Activated gamma-delta T cell (primary cell): ENCODE measurements around the gene COASY.
"Not testable (repeated sequence)": the region's sequence is repeated elsewhere in the genome, so short reads cannot be mapped to it uniquely, and the experiment has no call there.

ENCODE experiments used
- DNase-seq: peaks from one replicate; lab custom pipeline; 2025; lab: John Stamatoyannopoulos, UW

COASY gene

DNA sequence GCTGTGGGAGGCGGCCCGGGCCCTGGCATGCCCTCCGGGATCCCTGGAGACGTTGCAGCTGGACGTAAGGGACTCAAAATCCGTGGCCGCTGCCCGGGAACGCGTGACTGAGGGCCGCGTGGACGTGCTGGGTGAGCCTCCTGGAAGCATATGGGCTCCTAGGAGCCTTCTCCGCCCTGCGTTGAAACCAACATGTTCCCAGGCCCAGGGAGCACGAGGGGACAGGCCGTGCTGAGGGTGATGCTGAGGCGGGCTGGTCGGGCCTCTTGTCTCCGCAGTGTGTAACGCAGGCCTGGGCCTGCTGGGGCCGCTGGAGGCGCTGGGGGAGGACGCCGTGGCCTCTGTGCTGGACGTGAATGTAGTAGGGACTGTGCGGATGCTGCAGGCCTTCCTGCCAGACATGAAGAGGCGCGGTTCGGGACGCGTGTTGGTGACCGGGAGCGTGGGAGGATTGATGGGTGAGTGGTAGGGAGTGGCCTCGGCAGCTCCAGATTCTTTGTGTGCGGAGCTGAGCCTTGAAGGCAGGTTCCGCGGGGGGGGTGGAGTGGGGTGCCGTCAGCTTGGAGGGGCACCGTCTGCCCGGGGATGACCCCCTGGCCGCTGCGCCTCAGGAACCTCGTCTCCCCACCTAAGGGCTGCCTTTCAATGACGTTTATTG, 8.7 kb upstream of the COASY start:
- DNase-seq, result no peak

DNA sequence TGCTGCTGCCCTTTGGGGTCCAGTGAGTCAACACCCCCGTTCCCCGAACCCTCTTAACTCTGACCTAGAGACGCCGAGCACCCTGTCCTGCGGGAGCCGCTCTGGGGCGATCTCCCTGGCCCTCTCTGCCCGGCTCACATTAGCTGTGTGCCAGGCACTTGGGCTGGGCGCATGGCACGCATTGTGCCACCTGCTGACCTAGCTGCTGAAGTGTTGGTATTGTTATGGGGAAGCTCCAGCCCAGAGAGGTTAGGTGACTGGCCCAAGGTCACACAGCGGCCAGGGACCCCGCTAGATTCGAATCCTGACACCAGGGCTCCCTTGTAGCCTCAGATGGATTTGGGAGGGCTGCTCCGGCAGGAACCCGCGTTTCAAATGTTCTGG, 8.1 kb upstream of the COASY start:
- DNase-seq, result no peak

DNA sequence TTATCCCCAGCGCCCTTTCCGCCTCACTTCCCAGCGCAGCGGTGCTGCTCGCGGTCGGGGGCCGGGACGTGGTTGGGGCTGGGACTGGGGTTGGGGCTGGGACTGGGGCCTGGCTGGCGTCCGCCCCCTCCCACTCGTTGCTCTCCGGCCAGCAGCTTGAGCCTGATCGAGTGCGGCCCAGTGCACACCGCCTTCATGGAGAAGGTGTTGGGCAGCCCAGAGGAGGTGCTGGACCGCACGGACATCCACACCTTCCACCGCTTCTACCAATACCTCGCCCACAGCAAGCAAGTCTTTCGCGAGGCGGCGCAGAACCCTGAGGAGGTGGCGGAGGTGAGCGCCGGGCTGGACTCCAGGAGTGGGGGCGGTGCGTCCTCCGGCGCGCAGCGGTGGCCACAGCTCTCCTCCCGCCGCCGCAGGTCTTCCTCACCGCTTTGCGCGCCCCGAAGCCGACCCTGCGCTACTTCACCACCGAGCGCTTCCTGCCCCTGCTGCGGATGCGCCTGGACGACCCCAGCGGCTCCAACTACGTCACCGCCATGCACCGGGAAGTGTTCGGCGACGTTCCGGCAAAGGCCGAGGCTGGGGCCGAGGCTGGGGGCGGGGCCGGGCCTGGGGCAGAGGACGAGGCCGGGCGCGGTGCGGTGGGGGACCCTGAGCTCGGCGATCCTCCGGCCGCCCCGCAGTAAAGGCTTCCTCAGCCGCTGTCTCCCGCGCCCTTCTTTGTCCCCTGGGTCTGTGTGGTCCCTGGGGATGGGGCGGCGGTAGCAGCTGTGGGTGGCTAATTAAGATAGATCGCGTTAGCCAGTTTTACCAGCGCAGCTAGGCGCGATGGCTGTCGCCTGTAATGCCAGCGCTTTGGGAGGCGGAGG, 7.5 kb upstream of the COASY start:
- peak; percentile 66 for DNase-seq

DNA sequence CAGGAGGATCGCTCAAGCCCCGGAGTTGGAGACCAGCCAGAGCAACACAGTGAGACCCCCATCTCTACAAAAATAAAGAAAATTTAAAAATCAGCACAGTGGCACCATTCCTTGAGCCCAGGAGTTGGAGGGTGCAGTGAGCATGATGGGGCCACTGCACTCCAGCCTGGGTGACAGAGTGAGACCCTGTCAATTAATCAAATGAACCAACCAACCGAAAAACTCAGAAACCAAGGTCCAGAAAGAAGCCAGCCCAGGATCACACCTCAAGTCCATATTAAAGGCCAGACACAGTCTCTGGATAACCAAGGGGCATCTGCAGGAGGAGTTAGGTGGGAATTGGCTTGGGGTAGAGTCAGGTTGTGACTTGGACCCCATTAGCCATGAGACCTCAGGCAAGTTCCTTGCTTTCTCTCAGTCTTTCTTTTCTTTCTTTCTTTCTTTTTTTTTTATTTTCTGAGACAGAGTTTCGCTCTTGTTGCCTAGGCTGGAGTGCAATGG, 6.8 kb upstream of the COASY start:
- DNase-seq, result no peak

DNA sequence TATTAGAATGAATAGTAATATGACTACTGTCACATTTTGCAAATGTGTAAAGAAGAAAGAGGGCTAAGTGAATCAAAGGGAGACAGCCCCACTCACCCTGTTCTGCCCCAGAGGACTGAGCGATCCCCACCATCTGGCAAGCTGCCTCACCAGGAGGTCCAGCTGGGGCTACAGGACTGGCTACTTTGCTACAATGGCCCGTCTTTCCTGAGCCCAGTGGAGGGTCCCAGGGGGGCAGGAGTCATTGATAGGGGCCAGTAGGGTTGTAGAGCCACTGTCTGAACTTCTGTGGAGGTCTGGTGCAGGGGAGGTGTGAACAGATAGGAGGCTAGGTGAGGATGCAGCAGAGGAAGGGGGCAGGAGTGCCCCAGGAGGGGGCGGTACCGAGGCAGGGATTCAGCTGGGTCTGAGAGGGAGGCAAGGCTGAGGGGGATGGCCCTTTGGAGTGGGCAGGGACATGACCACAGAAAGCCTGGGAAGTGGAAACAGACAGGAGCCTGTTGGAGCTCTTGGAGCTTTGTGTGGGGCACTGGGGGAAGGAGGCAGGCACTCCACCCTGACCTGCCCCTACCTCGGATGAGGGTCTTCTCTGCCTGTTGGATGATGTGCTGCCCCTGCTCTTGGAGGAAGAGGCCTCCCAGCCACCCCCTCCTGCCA, 5.9 kb upstream of the COASY start:
- not testable (repeated sequence) for DNase-seq

DNA sequence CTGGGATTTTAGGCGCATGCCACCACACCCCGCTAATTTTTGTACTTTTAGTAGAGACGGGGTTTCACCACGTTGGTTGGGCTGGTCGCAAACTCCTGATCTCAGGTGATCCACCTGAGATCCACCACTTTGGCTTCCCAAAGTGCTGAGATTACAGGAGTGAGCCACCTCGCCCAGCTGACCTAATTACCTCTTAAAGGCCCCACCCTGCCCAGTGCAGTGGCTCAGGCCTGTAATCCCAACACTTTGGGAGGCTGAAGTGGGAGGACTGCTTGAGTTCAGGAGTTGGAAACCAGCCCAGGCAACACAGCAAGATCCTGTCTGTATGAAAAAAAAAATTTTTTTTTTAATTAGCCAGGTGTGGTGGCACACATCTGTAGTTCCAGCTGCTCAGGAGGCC, 2.9 kb upstream of the COASY start:
- no peak for DNase-seq

DNA sequence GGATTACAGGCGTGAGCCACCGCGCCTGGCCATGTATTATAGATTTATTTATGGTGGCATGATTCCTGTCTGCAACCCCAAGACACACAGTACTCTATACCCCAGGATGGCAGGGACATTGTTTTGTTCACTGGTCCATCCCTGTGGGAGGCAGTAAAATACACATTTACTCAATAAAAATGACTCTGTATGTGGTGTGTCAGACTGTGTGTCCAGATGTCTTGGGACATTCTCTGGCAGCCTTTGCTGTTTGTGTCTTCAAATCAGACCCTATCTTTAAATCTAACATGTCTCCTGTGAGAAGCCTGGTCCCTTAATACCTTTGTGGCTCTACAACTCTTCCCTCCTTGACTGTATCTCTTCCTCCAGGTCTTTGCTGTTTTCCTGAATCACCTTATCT, 1.7 kb upstream of the COASY start:
- no peak for DNase-seq

DNA sequence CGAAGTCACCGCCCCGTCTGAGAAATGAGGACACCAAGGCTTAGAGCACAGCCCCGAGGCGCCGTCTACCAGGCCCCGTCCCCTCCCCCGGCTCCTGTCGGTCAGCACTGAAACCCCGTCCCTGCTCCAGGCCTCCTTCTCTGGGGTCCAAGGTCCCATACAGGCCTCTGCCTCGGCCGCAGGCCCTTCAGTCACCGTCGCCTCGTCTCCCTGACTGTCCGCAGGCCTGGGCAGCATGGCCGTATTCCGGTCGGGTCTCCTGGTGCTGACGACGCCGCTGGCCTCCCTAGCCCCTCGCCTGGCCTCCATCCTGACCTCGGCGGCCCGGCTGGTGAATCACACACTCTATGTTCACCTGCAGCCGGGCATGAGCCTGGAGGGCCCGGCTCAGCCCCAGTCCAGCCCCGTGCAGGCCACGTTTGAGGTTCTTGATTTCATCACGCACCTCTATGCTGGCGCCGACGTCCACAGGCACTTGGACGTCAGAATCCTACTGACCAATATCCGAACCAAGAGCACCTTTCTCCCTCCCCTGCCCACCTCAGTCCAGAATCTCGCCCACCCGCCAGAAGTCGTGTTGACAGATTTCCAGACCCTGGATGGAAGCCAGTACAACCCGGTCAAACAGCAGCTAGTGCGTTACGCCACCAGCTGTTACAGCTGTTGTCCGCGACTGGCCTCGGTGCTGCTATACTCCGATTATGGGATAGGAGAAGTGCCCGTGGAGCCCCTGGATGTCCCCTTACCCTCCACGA, 617 bp downstream of the COASY start:
- no peak for DNase-seq

DNA sequence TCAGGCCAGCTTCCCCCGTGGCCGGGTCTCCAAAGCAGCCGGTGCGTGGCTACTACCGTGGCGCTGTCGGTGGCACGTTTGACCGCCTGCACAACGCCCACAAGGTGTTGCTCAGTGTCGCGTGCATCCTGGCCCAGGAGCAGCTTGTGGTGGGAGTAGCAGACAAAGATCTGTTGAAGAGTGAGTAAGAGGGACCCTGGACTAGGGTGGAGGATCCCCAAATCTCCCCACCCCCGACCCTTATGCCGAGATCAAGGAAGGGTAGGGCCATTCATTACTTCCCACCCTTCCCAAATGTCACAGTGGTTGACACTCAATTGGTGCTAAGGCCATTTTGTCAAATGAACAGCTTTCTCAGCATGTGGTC, 1.2 kb downstream of the COASY start:
- DNase-seq, result no peak

DNA sequence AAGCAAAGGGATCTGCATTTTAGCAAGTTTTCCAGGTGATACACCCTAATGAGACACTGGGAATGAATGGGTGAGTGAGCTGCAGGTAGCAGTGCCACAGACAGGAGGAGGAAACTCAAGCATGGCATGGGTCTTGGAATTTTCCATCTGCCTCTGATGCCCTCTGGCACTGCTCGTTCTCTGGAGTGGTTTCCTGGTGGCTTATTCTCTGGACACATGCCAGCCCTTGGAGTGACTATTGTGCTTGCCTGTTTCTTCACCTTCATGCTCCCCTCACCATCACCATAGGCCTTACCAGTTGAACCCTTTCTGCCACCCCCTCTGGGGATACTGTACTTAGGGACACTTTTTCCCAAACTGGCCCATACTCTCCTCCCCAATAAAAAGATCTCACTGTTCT, 1.6 kb downstream of the COASY start:
- DNase-seq, result no peak

DNA sequence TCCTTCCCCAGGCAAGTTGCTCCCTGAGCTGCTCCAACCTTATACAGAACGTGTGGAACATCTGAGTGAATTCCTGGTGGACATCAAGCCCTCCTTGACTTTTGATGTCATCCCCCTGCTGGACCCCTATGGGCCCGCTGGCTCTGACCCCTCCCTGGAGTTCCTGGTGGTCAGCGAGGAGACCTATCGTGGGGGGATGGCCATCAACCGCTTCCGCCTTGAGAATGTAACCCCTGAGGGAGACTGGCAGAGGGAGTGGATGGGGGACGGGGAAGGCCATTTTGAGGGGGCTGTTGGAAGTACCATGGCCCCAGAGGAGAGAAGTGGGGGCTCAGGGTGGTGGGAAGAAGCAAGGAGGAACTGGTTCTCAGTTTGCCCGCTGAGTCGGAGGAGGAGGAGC, 2.0 kb downstream of the COASY start:
- no peak for DNase-seq

DNA sequence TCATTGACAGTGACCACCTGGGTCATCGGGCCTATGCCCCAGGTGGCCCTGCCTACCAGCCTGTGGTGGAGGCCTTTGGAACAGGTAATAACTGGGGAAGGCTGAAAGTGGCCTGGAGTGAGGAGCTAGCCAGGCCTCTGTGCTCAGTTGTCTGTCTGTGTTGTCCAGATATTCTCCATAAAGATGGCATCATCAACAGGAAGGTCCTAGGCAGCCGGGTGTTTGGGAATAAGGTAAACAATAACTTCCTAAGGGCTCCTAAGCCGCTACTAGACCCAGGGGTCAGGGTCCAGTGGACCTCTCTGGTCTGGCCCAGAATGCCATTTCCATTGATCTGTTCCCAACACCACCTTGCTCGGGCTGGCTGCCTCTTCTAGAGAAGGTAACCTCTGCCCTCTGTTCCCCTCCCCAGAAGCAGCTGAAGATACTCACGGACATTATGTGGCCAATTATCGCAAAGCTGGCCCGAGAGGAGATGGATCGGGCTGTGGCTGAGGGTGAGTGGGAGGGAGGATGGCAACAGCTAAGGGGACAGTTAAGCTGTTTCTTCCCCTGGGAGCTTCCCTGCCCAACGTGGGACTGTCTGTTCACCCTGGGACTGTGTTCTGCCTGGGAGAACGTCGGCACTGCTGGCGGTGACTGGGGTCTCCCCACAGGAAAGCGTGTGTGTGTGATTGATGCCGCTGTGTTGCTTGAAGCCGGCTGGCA, 3.0 kb downstream of the COASY start:
- no peak for DNase-seq

DNA sequence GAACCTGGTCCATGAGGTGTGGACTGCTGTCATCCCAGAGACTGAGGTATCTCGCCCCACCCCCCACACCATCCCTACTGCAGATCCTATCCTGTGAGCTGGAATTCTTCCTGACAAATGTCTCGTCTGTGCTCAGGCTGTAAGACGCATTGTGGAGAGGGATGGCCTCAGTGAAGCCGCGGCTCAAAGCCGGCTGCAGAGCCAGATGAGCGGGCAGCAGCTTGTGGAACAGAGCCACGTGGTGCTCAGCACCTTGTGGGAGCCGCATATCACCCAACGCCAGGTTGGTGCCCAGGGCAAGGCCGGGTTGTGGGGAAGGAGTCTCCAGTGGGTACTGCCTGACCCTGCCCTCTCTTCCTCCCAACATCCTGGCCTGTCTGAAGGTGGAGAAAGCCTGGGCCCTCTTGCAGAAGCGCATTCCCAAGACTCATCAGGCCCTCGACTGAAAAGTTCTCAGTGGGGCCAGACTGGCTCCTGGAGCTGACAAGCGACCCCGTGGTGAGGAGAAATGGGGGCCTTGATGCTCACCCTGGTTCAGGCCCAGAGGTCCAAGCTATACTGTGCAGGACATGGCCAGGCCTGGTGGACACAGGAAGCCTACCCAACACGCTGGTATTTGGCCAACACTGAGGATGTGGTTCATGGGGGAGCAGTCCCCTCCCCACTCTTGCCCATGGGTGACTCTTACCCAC, 3.7 kb downstream of the COASY start:
- DNase-seq, result no peak

DNA sequence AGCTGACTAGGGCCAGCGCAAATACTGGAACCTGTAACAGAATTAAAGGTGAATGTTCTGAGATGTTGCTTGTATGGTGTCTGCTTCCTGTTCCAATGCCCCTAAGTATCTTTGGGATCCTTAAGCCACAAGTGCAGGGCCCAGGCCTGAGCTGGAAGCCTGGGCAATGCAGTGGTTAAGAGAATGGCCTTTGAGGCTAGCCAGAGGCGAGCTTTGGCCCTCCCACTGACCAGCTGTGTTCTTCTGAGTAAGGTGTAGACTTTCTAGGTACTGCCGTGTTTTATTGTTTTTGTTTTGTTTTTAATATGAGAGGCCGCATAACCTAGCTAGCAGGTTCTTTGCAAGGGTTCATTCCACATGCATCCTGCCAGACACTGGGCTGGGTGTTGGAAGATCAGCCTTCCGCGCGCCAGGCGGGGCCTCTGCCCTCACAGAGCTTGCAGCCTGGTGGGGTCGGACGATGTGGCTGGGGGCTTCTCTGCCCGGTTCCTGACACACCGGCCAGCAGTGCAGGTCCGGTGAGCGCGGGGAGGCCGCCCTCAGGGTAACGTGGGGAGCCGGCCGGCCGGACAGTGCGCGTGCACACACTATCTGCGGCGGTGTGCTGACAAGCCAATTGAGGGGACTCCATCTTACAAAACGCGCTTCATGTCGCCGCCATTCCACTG, 4.4 kb downstream of the COASY start:
- DNase-seq, result no peak

DNA sequence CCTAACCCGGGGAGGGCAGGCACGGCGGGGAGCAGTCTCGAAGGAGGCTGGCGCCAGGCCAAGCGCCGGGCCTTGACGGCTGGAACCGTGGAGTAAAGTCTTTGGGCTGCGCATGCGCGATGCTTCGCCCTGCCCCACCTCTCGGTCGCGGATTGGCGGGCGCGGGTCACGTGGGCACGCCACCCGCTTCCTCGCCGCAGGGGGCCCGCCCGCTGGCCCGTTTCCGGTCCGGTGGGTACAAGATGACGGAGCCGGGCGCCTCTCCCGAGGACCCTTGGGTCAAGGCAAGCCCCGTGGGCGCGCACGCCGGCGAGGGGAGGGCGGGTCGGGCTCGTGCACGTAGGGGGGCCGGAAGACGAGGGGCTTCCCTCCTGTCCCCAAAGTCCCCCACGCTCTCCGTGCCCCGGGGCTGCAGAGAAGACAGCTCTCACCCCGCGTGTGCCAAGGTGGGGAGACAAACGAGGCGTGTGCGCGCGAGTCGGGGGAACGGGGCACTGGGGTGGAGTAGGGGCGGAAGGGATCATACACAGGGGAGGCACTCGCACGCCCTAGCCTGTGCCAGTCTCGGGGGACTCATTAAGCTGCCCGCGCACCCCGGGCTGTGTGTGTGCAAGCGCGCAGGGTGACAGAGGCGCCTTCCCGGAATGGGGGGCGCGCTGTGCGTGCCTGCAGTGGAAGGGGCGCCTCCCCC, 5.1 kb downstream of the COASY start, which contains the start of gene MLX:
Gene MLX, plus strand, starts transcription at position 218 of the 691 bp plus-strand sequence. Its CDS starts 25 bp downstream, at position 243.
- DNase-seq, result peak; percentile 90

DNA sequence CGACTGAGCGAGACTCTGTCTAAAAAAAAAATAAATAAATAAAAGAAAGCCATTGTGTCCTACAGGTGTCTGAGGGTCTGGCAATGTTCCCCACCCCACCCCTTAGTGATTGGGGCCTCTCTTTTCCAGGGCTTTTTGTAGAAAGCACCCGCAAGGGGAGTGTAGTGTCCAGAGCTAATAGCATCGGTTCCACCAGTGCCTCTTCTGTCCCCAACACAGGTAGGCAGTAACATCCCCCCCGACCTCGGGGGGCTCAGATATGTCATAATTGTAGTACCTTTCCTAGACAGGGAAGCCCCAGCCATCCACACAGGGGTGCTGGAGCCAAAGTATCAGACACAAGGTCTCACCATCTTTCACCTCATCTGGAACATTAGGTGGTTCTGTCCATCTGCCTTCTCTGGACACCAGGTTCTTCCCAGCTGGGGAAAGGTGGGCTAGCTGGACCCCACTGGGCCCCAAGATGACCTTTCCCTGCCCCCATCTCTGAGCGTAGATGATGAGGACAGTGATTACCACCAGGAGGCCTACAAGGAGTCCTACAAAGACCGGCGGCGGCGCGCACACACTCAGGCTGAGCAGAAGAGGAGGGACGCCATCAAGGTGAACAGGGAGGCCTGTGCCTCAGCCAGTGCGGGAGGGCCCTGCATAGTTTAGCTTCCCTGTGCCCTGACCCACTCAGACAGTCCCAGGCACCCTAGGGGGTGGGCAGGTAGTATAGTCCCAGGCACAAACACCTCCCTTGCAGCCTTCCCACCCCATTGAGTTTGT, 6.6 kb downstream of the COASY start:
- no peak for DNase-seq

DNA sequence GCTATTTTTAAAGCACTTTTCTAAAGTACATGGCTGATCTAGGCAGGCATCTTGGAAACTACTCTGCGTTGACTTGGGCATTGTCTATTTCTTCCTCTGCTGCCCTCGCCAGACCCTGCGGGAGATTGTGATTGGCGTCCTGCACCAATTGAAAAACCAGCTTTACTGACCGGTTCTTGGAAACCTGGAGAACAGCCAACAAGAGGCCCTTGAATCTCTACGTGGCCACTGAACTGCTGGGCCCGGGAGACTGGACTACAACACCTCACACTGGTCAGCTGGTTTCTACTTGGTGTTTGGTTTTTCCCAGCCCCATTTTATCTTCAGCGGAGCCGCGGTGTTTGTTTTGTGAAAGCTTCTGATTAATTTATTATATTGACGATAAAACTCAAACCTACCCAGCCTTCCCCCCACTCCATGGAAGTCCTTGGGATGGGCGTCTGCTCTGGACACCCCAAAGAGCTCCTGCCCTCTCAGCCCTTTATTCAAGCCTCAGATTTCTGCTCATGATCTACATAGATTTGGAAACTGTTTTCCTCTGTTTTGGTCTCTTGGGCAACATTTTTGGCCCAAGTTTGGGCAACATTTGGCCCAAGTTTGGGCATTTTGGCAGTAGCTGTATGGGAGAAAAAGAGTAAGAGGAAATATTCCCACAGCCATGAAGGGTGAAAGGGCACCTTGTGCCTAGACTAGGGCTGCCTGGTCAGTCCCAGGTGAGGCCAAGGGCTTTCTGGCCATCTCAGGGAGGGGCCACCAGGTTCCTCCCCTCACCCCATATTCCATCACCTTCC, 9.7 kb downstream of the COASY start:
- DNase-seq, result no peak

DNA sequence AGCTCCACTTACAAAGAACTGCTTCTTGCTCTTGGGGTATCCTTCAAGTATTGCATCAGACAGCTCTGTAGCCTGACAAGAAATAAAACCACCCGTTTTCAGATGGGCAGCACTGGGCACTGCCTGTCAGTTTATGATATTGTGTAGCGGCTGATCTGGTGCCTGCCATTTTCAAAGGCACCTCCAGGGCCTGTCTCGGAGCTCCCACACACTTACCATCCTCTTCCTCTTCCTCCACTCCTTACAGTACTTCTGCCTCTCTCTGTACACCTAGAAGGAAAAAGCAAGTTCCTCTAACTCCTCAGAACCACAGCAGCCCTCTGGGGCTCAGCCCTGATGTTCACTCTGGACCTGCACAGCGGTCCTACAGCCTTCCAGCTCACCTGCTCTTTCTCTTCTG, 11.1 kb downstream of the COASY start:
- DNase-seq, result no peak
